ENCODE data around the gene NUDCD3. TPM values are rescaled to one million over a fixed set of nuclear protein-coding genes. Genes with fewer than 3 reads are reported as not detected.
A peak's percentile ranks its signal among the peaks of the same experiment; 100 is the strongest.

NUDCD3 gene
- 10 to 100 TPM; 57.0 to 92.3 (median 75.2) TPM for total RNA-seq

DNA sequence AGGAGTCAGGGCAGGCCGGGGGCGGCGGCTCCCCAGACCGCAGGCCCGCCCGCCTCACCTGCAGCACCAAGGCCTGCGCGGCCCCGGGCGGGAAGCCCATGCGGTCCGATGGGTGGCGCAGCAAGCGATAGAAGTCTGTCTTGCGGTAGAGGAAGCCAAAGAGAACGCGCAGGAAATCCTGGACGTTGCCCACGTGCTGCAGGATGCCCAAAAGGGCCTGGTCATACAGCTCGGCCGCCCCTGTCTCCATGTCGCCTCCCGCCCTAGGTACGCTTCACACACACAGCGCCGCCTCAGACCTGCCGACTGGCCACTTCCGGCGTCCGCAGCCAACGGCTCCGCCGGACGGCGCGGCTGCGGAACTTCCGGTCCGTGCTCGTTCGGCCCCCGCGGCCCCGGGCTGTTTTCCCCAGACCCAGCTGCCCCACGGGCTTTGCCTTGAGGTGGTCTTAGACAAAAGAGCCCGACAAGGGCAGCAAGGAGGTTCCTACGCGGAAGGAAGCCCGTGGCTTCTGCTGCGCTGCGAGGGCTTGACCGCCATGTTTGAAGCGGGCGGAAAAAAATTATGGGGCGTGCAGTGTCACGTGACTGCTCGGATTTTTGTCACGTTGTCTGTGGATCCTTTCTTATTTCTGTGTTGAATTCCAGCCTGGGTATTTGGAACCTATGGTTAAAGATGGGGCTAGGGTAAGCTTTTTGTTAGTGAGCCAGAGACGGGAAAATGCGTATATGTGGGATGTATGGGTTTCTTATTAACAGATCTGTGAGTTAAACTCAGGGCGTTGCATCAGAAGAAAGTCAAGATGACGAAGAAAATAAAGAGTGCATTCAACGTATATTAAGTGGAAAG is at the start of gene NUDCD3:
Gene NUDCD3 (minus strand): TSS at position 308 of the 850 bp plus-strand sequence. CDS start 58 bp downstream, at position 250.
- no peaks in the 10 kb centered on the region for H3K27me3 ChIP-seq
- H3K9me3 ChIP-seq: no peaks in the 10 kb centered on the region
- peak within 1 kb of the TSS; percentile 72 to 95 (median 94) for H3K27ac ChIP-seq
- peak; percentile 96 for ATAC-seq
- TF ChIP-seq EP300 (IDR thresholded peaks at IDR 0.05): no peak
- TF ChIP-seq, protein P1, sequence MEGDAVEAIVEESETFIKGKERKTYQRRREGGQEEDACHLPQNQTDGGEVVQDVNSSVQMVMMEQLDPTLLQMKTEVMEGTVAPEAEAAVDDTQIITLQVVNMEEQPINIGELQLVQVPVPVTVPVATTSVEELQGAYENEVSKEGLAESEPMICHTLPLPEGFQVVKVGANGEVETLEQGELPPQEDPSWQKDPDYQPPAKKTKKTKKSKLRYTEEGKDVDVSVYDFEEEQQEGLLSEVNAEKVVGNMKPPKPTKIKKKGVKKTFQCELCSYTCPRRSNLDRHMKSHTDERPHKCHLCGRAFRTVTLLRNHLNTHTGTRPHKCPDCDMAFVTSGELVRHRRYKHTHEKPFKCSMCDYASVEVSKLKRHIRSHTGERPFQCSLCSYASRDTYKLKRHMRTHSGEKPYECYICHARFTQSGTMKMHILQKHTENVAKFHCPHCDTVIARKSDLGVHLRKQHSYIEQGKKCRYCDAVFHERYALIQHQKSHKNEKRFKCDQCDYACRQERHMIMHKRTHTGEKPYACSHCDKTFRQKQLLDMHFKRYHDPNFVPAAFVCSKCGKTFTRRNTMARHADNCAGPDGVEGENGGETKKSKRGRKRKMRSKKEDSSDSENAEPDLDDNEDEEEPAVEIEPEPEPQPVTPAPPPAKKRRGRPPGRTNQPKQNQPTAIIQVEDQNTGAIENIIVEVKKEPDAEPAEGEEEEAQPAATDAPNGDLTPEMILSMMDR (IDR thresholded peaks at IDR 0.05): peak in 3 of 4 experiments; percentile 12 to 47 (median 25)
- peak; percentile 67 for TF ChIP-seq POLR2AphosphoS5 (IDR thresholded peaks at IDR 0.05)
- peak; percentile 41 to 50 for TF ChIP-seq POLR2A (IDR thresholded peaks at IDR 0.05)
- H3K4me3 ChIP-seq: peak within 1 kb of the TSS; percentile 69 to 72
- H3K36me3 ChIP-seq: peaks cover 0 to 4% of the 10 kb centered on the region in 2 donors
- 0% methylated on average over 10 to 16 of the region's 63 CpGs for WGBS, 2 donors (ENCODE audit: low coverage in 1 of 2)
- peaks cover 8 to 43% (median 23%) of the 10 kb centered on the region in 3 donors for H3K4me1 ChIP-seq

DNA sequence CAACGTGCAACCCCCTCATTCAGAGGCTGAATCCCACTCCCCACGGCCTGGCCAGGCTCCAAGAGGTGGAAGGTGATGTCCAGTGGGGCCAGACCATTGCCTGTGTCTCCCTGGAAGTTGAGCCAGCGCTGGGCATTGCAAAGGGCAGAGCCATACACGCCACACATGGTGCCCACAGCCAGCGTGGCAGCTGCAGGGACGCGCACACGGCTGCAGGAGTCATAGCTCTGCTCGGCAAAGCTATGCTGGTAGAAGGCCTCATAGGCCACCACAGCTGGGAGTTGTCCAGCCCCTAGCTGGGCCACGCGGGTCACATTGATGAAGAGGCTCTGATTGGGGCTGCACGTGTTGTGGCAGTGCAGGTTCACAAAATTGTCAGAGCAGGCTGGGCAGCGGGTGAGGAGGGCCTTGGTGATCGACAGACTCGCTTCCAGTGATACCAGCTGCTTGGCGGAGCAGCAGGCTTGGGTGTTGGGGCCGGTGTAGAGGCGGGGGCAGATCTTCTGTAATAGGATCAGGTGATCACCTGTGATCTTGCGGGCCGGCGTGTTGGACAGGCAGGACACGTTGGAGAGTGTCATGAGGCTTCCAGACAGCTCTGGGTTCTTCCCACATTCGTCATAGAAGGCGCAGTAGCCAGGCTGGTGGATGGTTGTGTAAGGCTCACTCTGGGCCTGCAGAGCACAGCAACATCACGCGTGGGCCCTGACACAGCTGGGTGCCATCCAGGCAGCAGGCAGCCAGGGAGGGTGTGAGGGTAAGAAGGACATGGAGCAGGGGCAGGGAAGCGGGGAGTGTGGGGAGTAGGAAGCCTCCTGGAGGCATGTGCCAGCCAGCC is 49.4 kb upstream of the NUDCD3 start:
- no peaks in the 10 kb centered on the region for H3K27me3 ChIP-seq
- no peak for ATAC-seq
- H3K4me3 ChIP-seq: no peak overlapping the region
- H3K9me3 ChIP-seq: no peaks in the 10 kb centered on the region
- H3K36me3 ChIP-seq: no peaks in the 10 kb centered on the region
- H3K4me1 ChIP-seq: no peaks in the 10 kb centered on the region
- TF ChIP-seq POLR2AphosphoS5 (IDR thresholded peaks at IDR 0.05): no peak
- TF ChIP-seq, protein P1 (IDR thresholded peaks at IDR 0.05): no peak
- TF ChIP-seq POLR2A (IDR thresholded peaks at IDR 0.05): no peak
- TF ChIP-seq EP300 (IDR thresholded peaks at IDR 0.05): no peak
- no peak overlapping the region for H3K27ac ChIP-seq
- WGBS, 2 donors (ENCODE audit: low coverage in 1 of 2): 76 to 94% methylated on average over 3 to 4 of the region's 27 CpGs

DNA sequence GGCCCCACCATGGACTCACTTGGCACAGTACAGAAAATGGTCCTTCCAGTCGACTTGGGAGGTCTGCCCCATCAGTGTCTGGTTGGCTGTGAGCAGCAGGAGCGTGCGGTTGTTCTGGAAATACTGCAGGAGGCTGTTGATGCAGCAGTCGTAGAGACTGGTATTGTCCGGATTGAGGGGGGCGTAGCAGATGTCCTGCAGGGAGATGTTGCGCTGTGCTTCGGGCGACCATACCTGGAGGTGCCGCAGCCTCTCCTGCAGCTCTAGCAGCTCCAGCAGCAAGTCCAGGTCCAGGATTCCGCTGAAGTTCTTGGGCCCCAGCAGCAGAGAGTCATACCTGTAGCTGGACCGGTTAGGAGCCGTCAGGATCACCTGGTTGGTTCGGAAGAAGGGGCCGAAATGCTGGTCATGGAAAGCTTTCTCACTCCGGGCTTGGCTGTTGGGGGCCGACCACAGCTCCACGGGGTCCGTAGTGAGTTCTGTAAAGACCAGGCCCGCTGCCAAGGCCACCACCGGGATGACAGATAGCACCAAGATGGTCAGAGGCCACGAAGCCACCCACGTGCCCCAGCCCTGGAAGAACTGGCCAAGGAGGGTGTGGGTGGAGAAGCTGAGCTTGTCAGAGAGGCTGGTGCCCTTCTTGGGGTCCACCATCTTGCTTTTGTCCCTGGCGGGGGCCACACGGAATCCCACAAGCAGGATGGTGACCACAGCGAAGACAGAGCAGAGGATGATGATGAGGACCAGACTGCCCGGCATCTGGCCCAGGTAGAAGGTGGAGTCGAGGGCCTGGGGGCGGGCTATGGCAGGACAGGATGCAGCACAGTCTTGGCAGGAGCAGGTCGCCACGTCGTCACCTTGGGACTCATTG is 48.6 kb upstream of the NUDCD3 start:
- Histone ChIP-seq H3K27me3 (no peaks in the 10 kb centered on the region), H3K9me3 (no peaks in the 10 kb centered on the region), H3K4me1 (no peaks in the 10 kb centered on the region), H3K27ac (no peak overlapping the region), H3K4me3 (no peak overlapping the region), H3K36me3 (no peaks in the 10 kb centered on the region)
- no peak for ATAC-seq
- WGBS, 2 donors (ENCODE audit: low coverage in 1 of 2): 81% methylated on average over 3 of the region's 32 CpGs; no CpG with 5 or more reads in 1 of the 2 donors
- TF ChIP-seq POLR2A (IDR thresholded peaks at IDR 0.05) (no peak), EP300 (IDR thresholded peaks at IDR 0.05) (no peak), POLR2AphosphoS5 (IDR thresholded peaks at IDR 0.05) (no peak)
- TF ChIP-seq, protein P1 (IDR thresholded peaks at IDR 0.05): no peak

DNA sequence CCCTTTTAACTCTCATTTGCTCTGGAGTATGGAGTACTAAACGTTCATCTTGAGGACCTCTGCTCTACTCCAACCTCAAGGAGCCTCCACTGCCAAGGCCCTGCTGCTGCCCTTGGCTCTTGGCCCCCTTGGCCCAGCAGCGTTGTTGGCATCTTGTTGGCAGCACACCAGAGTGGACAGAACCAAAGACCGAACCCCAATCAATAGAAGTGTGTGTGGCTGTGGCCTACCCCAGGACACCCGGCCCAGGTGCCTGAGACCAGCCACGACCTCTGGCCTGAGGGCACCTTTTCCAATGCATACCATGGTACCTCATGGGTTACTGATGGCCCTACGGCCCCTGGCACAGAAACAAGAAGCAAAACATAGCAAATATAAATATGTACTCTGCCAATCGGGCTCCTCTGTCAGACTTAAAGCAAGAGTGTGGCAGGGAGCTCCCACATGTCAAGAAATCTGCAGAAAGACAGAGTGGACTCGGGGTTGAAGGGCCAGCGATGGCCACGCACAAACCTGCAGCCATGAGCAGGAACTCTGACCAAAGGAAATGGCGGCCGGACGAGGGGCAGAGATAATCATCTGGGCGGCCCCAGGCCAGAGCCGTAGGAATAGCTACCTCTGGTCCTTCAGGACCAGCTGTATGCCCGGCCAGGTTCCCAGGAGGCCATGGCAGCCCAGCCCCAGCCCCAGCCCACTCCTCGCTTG is 47.8 kb upstream of the NUDCD3 start:
- no peak for ATAC-seq
- no peak for TF ChIP-seq EP300 (IDR thresholded peaks at IDR 0.05)
- no peak for TF ChIP-seq POLR2AphosphoS5 (IDR thresholded peaks at IDR 0.05)
- TF ChIP-seq POLR2A (IDR thresholded peaks at IDR 0.05): no peak
- TF ChIP-seq, protein P1 (IDR thresholded peaks at IDR 0.05): no peak
- no peaks in the 10 kb centered on the region for H3K4me1 ChIP-seq
- WGBS, 2 donors (ENCODE audit: low coverage in 1 of 2): 82 to 100% methylated on average over 1 to 6 of the region's 17 CpGs
- no peaks in the 10 kb centered on the region for H3K36me3 ChIP-seq
- no peak overlapping the region for H3K27ac ChIP-seq
- no peaks in the 10 kb centered on the region for H3K9me3 ChIP-seq
- H3K27me3 ChIP-seq: no peaks in the 10 kb centered on the region
- no peak overlapping the region for H3K4me3 ChIP-seq

All from gastroesophageal sphincter (tissue), 4 donors.